ENCODE measurements around the gene HOXB2.
"Not testable (repeated sequence)": the region's sequence is repeated elsewhere in the genome, so short reads cannot be mapped to it uniquely, and the experiment has no call there.

Gene HOXB2

DNA sequence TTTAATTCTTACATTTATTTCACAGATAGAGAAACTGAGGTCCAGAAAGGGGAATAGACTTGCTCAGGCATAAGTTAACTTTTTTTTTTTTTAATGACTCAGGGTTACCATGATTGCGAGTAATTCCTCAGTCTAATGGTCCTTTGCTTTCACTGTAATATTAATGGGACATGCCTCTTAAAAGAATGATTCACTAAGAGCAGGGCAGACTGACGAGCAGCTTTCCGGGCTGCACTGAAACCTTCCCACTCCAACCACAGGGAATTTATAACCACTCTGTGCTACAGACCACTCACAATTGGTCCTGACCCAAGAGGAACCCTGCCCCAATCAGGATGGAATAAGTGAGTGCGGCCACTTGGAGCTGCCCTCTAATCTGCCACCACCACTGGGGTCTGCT is 5.7 kb downstream of the HOXB2 start:
- DNase-seq = no peak

DNA sequence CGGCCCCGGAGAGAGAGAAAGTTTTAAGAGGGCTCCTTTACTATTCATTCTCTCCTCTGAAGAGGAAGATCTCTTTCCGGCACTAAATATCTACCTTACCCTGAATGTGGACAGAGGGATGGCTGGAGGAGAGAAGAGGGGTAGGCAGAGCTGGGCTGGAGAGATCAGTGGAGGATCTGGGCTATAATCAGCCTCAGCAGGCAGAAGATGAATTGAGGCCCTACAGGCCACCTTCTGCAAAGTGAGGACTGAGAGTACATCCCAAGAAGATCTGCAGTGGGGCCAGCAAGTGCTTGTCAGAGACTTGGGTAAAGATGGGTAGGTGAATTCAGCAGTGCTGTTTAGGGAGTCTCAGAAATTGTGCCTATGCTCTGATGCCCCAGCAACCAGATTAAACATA is 7.6 kb downstream of the HOXB2 start:
- no peak for DNase-seq

DNA sequence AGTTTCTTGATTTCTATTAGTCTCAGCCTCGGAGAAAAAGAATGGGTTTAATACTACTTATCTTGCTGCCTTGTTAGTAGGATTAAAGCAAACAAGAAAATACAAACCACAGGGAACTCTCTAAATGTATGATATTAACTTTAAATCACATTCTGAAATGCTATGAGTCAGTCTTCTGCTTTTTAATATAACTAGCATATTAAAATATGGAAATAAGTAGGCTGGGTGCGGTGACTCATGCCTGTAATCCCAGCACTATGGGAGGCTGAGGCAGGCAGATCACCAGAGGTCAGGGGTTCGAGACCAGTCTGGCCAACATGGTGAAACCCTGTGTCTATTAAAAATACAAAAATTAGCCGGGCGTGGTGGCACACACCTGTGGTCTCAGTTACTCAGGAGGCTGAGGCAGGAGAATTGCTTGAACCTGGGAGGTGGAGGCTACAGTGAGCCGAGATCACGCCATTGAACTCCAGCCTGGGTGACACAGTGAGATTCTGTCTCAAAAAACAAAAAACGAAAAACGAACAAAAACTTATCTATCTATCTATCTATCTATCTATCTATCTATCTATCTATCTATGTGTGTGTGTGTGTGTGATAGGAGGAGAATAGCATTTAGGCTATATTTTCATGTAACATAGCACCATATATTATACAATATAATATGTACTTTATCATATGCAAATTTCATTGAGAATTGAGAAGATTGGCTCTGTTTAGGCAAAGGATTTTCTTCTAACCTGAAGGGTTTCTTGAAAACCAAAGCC is 8.9 kb downstream of the HOXB2 start:
- not testable (repeated sequence) for DNase-seq

DNA sequence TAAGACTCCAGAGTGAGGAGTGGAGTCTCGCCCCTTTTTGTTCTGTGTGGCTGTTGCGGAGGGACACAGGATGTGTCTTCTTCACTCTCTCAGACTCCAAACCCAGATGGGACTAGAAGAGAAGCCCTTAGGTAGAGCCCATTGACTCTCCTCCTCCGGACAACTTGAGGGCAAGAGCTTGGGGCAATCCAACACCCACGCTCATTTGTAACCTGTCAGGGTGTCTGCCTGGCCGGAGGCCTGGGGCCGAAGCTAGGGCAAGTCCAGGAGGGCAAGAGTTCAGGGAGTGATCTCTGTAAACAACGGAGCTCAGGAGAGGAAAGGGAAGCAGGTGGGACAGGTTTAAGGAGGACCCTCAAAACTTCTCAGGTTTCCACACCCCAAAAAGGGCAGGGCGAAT is 12.6 kb downstream of the HOXB2 start:
- no peak for DNase-seq

DNA sequence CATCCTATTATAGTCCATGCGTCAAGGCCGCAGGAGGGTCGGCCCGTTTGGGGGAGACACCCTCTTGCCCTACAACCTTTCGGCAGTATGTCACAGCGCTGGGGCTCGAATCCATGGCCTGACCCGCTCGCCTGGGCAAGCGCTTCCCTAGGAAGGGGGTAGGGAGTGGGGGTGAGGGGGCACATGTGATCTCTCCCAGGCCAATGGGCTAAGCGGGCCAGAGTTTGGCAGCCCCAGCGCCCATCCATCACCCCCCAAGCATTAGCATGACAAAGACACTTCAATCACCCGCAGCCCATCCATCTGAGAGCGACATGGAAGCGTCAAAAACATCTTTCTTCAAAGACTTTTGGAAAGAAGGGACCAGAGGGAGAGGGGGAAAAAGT is 14.0 kb downstream of the HOXB2 start, which contains the start of gene HOXB1:
Gene HOXB1 (minus strand): TSS at position 125 of the 386 bp plus-strand sequence. CDS start 107 bp downstream, at position 18.
- DNase-seq = no peak

DNA sequence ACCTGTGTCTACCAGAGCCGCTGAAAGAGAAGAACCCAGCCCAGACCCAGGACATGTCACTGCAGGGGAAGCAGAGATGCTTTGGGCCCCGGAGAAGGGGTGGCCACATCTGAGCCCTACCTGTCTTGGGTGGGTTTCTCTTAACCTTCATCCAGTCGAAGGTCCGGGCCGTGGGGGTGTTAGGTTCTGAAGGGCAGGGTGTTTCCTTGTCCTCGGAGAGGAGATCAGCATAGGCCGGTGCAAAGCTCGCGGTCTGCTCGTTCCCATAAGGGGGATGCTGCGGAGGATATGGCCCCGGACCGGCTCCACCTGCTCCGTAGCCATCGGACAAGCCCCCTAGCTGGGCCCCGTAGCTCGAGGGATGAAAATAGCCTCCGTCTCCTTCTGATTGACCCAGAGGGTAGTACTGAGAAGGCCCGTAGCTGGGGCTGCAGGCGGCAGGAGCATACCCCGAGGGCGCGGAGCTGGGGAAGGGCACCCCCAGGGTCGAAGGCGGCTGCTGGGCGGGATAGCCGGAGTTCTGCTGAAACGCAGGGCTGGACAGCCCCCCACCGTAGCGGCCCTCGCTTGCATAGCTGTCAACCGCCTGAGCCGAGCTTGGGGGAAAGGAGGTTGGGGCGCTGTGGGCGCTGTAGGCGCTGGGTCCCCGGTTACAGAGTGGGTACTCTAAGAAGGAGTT is 14.6 kb downstream of the HOXB2 start:
- DNase-seq = no peak

DNA sequence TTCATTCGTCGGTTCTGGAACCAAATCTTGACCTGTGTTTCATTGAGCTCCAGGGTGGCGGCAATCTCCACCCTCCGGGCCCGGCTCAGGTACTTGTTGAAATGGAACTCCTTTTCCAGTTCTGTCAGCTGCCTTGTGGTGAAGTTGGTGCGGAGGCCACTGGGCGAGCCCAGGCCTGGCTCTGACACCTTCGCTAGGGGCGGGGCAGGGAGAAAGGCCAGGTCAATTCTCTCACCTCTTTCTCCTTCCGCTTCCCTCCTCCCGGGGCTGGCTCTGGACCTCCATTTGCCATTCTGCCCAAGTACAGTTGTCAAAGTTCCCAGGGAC is 15.3 kb downstream of the HOXB2 start:
- no peak for DNase-seq

DNA sequence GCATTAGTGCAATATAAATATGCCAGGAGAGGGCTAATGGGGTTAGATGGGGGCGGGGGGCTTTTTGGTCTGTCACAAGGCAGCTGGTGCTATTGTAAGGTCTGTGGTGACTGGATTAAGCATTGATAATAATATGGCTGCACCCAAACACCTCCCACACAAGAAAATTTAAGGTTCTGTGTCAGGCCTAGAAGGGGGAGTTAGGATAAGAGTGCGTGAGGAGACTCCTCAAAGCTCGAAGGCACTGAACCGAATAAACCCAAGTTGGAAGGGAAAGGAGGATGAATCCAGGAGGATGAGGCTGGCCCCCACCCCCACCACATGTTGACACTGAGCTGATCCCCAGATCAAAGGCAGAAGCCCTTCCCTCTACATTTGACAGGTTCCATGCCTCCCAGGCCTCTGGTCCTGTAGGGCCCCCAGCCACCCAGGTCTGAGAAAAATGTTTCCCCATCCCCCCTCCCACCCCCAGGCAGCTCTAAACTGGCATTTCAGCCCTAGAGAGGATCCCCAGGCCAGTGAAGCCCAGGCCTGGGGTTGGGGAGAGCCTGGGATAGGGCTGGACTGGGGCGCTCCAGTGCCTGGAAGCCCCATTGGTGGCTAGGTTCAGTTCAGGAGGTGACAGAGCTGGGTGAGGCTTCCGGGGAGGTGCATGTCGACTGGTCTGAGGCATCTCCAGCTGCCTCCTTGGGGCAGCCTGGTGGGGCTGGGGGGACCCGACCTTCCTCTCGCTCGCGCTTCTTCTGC is 15.8 kb downstream of the HOXB2 start:
- no peak for DNase-seq

DNA sequence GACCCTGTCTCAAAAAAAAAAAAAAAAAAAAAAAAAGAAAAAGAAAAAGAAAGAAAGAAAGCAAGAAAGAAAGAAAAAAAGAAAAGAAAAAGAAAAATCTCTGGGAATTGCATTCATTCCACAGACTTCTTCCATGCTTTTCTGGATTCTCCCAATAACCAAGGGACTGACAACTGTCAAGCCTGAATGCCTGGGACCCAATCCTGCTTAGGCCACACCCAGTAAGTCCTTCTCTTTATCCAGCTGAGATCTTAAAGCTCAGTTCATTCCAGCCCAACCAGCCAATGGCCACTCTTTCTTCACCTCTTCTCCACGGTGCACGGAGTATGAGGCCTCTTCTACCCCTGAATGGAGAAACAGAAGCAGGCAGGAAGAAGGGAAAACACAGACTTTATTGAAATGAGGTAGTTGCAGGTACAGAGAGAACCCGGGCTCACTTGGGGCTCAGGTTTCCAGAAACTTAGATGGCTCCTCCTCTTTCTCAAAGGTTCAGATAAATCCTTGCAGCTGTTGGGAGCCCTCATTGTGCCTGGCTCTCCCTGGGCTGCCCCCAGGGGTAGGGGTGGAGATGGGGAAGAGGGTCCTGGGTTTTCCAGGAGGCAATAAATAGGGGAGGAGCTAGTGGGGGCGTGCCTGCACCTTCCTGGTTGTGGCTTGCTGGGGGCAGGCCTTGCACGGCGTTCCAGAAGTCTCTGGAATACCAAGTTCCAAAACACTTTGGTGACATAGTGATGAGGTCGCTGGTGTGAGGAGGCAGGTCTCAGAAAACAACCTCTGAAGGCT is 16.6 kb downstream of the HOXB2 start:
- DNase-seq = no peak

DNA sequence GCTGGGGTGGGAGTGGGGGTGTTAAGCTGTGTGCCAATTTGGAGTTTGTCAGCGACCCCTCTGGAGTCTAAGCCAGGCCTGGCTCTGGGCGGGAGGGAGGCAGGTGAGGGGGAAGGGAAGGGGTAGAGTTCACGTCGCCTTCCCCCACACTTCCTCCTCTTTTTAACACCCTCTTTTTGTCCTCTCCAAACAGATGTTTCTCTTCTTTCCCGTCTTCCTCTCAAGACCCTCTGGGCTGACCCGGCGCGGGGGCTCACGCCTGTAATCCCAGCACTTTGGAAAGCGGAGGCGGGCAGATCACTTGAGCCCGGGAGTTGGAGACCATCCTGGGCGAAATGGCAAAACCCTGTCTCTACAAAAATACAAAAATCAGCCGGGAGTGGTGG is 17.4 kb downstream of the HOXB2 start:
- no peak for DNase-seq

DNA sequence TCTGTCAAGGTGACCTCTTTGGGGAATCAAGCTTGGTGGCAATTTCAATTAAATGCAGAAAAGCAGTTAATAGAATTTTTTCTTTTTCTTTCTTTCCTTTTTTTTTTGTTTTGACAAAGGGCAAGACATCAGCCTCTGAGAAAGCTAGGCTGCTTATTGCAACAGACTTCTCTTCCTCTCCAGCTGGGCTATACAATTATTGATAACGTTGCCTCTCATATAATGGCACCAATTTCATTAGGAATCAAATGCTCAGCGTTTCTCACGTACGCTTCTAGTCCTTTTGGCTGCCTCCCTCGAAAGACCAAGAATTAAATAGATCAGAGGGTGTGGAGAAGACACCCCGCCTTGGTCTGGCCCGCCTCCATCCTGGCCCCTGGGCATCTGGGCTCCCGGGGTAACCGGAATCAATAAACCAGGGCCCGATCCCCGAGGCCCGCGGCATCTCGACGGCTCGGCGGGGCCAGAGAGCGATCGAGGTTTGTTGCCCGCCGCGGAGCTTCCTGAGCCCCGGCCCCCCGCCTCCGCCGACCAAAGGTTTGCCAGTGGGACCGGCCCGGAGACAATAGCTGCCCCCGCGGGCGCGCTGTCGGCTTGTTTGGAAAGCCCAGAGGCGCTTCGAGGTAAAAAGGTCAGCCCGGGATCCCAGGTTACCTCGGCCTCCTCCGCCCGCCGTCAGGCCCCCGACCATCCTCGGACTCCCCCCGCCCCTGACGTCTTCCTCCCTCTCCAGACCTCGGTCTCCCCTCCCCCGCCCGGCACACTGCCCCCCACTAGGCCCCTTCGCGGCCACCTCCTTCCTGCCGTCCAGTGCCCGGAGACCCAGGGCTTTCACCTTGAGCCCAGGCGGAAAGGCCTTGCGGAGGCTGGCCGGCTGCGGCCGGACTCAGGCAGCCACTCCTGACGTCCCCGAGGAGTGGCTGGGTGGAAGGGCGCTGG is 18.0 kb downstream of the HOXB2 start:
- no peak for DNase-seq

DNA sequence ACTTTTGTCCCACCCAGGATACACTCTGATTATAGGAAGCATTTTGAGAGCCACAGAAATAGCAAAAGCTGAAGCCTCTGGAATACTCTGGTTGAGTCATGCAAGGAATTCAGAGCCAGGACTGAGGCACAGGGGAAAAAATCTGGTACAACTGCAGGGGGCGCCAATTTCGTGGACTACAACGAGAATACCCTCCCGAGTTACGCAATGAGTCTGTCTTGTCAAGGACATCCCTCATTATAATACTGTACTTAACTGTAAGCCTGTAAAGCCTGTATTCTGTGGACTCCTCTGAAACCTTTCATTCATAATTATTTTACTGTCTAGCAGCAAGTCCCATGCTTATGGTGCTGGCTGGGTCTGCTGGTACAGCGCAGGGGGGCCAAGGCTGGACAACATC is 21.9 kb downstream of the HOXB2 start:
- peak in 1 of 2 experiments; percentile 7 for DNase-seq

DNA sequence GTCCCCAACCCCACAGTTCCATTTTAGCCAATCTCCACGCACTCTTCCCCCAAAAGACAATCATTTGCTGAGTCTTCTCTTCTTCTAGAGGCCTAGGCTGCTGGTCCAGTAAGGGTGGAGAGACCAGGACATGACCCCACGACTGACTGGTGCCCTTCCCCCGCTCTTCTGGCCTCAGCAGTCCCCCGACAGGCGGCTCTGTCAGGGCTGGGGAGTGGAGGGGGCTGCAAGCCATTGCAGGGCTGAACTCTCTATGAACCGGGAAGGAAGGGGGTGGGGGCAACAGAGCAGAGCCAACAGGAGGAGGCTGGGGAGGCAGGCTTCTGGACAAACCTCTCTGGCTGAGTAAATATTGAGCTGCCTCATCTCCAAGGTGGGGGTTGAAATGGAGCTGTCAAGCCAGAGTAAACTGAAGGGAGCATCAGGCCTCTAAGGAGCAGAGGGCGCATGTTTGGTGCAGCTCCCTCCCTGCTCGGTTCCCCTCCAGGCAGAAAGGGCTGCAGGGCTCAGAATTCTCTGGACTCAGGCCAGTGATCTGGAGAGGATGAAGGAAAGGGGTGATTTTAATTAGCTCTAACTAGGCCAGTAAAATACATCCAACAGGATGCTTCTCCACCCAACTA is 22.8 kb downstream of the HOXB2 start:
- DNase-seq = peak; percentile 82 to 85

DNA sequence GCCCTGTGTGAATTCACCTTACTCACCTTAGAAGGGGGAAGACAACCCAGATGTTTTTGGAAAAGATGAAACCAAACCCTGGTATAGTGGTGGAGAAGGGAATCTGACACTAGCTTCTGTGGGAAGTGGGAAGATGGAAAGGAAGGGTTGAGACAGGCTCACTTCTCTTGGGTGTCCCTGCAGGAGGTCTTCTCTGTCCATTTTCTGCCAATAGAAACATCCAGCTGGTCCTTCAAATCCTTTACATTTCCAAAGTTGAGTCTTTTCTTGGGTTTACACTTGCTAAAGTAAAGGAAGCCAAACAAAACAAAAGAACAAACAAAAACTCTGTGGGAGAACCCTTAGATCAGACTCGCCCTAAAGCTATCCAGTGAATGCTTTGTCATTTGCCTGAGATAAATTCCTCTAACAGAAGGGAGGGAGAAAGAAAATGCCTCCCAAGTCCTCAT is 24.3 kb downstream of the HOXB2 start:
- DNase-seq = no peak

DNA sequence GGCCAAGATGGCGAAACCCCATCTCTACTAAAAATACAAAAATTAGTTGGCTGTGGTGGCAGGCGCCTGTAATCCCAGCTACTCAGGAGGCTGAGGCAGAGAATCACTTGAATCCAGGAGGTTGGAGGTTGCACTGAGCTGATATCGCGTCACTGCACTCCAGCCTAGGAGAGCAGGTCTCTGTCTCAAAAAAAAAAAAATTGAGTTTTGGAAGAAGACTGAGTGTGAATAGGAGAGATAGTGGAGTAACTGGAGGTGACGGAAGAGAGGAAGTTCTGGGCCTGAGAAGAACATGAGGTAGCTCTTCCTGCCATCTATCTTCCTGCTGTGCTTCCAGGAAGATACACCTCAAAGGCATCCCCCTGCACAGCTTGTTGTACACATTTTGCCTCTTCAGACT is 25.5 kb downstream of the HOXB2 start:
- no peak for DNase-seq

DNA sequence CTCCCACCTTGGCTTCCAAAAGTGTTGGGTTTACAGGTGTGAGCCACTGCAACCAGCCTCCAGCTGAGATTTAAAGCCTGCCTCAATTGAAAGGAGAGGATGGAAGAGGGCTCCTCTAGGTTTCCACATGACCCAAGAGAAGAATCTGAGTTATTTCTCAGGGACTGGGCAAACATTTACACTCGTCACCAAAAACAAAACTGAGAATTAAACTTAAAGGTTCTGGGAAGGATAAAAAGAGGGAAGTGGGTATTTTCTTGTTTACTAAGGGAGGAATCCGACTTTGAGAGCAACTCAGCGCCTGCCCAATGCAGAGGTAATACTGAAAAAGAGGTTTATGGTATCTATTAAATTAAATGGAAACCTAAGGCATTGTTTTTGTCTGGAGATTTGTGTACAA is 27.4 kb downstream of the HOXB2 start:
- no peak for DNase-seq

DNA sequence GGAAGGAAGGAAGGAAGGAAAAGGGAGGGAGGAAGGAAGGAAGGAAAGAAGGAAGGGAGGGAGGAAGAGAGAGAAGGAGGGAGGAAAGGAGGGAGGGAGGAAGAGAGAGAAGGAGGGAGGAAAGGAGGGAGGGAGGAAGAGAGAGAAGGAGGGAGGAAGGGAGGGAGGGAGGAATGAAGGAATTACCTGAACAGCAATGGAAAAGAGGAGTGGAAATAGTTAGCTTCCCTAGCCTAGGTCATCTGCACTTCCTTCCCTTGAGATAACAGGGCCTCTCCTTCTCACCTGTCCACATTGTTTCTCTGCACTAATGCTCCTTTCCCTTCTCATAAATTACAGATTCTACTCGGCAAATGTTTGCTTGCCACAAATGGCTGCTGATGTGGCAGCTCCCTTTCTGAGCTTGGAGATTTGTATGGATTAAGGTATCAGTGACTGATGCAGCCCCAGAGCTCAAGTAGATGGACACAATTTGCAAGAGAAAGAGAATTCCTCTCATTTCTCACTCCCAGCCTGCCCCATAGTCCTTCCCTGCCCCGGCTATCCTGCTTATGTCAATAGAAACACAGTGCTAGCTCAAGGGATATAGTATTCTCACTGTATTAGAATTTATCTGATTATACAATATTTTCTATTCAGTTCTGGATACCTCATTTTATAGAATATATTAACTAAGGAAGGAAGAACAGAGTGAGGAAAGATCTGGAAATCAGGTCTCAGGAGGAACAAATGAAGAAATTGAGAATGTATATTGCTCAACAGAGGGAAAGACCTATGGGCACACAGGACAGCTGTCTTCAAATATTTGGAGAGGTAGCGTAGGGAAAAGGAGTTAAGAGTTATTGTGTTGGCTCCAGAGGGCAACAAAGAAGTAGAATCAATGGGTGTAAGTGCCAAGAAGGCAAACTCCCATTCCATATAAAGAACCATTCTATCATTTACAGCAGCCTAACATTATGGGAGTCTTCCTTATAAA is 28.7 kb downstream of the HOXB2 start:
- no peak for DNase-seq

DNA sequence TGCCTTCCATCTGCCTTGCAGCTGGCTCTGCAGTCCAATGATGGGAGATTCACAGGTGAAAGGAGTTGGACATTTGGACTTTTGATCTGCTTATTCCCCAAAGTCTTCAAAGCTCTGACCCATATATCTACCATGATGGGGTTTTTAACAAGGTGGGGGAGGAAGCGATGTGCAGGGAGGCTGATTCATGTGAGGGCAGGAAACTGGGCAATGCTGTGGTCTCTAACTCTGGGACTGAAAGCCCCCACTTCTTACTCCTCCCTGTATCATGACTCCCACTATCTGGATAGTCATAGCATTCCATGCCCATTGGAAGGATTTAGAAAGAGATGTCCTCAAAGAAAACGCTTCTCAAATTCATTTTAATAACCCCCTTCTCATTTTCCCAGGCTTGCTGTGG is 30.4 kb downstream of the HOXB2 start:
- DNase-seq = no peak

DNA sequence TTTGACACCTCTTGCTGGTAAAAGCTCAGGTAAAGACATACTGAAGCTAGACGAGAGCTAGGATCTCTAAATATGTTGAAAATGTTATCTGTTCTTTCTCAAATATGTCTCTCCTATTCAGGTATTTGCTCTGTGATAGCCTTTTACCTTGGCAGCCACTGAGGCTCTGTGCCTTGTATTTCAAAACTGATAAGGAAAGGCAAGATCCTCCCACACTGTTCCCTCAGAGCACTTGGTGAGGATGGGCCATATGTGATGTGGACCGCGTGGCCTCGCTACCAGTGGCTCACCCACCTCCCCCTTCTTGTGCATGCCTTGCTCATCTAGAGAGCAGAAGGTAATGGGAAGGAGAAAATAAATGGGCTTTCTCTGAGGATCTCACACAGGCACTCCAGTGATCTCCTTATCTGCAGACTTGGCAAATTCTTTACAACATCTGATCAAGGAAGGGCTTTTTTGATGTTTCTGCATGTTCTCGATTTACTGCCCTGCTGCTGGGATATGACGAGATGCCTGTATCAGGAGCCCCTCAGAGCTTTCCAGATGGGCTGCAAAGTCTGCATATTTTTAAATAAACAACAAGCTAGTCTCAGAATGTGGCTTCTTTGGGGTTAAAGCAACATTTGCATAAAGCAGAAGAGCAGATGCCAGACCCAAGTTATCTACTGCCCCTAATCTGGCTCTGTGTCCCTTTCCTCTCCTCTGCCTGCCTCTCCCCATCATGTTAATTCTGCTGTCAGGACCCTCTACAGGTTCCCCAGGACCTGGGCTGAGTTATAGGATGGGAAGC is 31.0 kb downstream of the HOXB2 start:
- DNase-seq = no peak
